PC-3 (cell line): ENCODE results near the gene RMC1.

Source experiments
- EZH2 ChIP-seq: fragments of 300-600 bp; sonication (generic); IDR thresholded peaks from one replicate; pipeline ENCODE4 v1.6.1; 2017; ENCODE audit warnings: antibody characterized with exemption, mild to moderate bottlenecking, low read length; ENCODE audit not compliant: unreplicated experiment
- EZH2phosphoT487 ChIP-seq: fragments of 300-600 bp; sonication (generic); IDR thresholded peaks from 2 replicates; pipeline ENCODE4 v1.6.1; 2018; ENCODE audit warnings: mild to moderate bottlenecking, antibody characterized with exemption, low read length, borderline replicate concordance
- TF ChIP-seq, protein P1 (sequence below): fragments of 300-600 bp; sonication (generic); conservative IDR thresholded peaks from 2 replicates; pipeline ENCODE4 v1.5.1; 2017; ENCODE audit warnings: antibody characterized with exemption, low read depth, mild to moderate bottlenecking, low read length

DNA sequence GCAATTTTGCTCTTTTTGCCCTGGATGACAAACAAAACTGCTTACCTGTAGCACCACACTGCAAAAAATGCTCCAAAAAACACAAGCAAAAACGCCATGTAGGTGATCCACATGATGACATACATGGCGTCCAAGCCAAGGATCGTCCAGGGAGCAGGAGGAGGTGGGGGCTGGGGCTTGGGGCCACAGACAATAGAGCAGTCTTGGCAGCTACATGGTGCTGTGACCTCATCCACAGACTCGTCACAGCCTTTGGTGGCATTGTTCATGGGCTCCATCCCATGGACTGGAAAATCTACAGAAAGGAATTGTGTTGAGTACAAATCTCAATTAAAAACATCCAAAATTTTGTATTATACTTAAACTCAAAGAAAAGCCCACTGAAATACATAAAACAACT, 56.9 kb downstream of the RMC1 start:
- TF ChIP-seq EZH2 (no peak), EZH2phosphoT487 (no peak)
- TF ChIP-seq, protein P1, sequence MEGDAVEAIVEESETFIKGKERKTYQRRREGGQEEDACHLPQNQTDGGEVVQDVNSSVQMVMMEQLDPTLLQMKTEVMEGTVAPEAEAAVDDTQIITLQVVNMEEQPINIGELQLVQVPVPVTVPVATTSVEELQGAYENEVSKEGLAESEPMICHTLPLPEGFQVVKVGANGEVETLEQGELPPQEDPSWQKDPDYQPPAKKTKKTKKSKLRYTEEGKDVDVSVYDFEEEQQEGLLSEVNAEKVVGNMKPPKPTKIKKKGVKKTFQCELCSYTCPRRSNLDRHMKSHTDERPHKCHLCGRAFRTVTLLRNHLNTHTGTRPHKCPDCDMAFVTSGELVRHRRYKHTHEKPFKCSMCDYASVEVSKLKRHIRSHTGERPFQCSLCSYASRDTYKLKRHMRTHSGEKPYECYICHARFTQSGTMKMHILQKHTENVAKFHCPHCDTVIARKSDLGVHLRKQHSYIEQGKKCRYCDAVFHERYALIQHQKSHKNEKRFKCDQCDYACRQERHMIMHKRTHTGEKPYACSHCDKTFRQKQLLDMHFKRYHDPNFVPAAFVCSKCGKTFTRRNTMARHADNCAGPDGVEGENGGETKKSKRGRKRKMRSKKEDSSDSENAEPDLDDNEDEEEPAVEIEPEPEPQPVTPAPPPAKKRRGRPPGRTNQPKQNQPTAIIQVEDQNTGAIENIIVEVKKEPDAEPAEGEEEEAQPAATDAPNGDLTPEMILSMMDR, result no peak
